Peyer's patch (tissue), 4 donors: ENCODE data around the gene WT1.

Experiments used
- POLR2A ChIP-seq, 2 donors: fragments of 450-650 bp; IDR thresholded peaks; one replicate each; pipeline ENCODE4 v1.5.1; 2017; ENCODE audit warnings: antibody characterized with exemption in 2 of 2, mild to moderate bottlenecking in 2 of 2, moderate library complexity in 2 of 2
- TF ChIP-seq, protein P1 (sequence below), 6 experiments: fragments of 450-650 bp in 4 of 6; fragments of 200-600 bp in 2 of 6; sonication (generic) in 1 of 6; IDR thresholded peaks; one replicate each; pipeline ENCODE4 v1.5.1; 2017 to 2019; ENCODE audit warnings: antibody characterized with exemption in 6 of 6, mild to moderate bottlenecking in 3 of 6, moderate library complexity in 1 of 6

DNA sequence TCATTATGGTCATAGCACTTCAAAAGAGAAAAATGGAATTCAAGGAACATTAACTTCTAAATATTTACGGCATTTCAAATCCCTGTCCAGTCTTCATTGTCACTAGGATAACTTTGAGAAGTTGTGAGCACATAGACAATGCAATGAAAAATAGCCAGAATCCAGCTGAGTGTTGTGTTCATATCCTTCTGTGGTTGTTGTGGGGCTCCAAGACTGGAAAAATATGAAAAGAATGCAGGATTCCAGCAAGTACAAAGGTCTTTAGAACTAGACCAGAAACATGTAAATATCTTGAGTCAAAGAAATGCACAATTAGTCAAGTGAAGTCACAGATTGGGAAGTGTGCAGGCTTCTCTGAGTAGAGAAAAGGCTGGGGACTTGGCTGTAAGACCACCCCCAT, 68.7 kb downstream of the WT1 start:
- TF ChIP-seq, protein P1, sequence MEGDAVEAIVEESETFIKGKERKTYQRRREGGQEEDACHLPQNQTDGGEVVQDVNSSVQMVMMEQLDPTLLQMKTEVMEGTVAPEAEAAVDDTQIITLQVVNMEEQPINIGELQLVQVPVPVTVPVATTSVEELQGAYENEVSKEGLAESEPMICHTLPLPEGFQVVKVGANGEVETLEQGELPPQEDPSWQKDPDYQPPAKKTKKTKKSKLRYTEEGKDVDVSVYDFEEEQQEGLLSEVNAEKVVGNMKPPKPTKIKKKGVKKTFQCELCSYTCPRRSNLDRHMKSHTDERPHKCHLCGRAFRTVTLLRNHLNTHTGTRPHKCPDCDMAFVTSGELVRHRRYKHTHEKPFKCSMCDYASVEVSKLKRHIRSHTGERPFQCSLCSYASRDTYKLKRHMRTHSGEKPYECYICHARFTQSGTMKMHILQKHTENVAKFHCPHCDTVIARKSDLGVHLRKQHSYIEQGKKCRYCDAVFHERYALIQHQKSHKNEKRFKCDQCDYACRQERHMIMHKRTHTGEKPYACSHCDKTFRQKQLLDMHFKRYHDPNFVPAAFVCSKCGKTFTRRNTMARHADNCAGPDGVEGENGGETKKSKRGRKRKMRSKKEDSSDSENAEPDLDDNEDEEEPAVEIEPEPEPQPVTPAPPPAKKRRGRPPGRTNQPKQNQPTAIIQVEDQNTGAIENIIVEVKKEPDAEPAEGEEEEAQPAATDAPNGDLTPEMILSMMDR (IDR thresholded peaks at IDR 0.05): no peak
- no peak for TF ChIP-seq POLR2A (IDR thresholded peaks at IDR 0.05)
